Left kidney (tissue), 2 donors: ENCODE data around the gene PPP6R1. TPM values are rescaled to one million over a fixed set of nuclear protein-coding genes. Genes with fewer than 3 reads are reported as not detected.

Source experiments
- DNase-seq: peaks from one replicate; pipeline ENCODE4 v3.0.0-alpha.2; 2013
- polyA plus RNA-seq: library from polyadenylated mRNA; unstranded; fragments of 120-200 nt; gene quantifications from one replicate; pipeline ENCODE4 v1.2.1, GENCODE V29; 2013; ENCODE audit not compliant: insufficient read length

PPP6R1 gene
- polyA plus RNA-seq, 1 donor, result 46.0 TPM

DNA sequence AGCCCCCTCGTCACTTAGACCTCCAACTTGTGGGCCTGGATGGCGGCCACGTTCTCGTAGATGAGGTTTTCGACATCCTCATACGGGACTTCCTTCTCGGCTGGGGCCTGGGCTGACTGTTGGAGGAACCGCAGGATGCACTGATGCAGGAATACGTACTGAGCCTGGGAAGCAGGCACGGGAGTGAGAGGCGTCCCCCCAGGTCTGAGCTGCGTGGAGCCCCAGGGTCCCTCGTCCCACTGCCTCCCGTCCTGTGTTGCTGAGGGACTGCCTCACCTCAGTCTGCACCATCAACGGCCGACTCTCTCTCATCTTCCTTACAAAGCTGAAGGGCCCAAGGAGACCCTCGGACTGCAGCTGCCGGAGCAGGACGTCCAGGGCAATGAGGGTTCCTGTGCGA is 77.1 kb downstream of the PPP6R1 start:
- DNase-seq, result no peak

Other genes with a start within 250 kb of the PPP6R1 start
- gene GP6, start 220.8 kb downstream of the PPP6R1 start, polyA plus RNA-seq, result 0.35 TPM
- 22.0 TPM for gene RDH13, start 195.9 kb downstream of the PPP6R1 start, polyA plus RNA-seq
- gene EPS8L1, start 183.1 kb downstream of the PPP6R1 start, polyA plus RNA-seq, result 56.7 TPM
- gene PPP1R12C, start 141.4 kb downstream of the PPP6R1 start, polyA plus RNA-seq, result 68.6 TPM
- gene TNNT1, start 109.8 kb downstream of the PPP6R1 start, polyA plus RNA-seq, result 3.8 TPM
- 3.3 TPM for gene TNNI3, start 101.3 kb downstream of the PPP6R1 start, polyA plus RNA-seq
- 7.5 TPM for gene DNAAF3, start 92.4 kb downstream of the PPP6R1 start, polyA plus RNA-seq
- gene SYT5, start 78.7 kb downstream of the PPP6R1 start, polyA plus RNA-seq, result 0.30 TPM
- gene PTPRH, start 49.5 kb downstream of the PPP6R1 start, polyA plus RNA-seq, result 0.07 TPM
- 2.8 TPM for gene TMEM86B, start 30.3 kb downstream of the PPP6R1 start, polyA plus RNA-seq
- gene HSPBP1, start 21.1 kb upstream of the PPP6R1 start, polyA plus RNA-seq, result 24.0 TPM
- gene BRSK1, start 25.0 kb upstream of the PPP6R1 start, polyA plus RNA-seq, result 14.7 TPM
- 1.5 TPM for gene TMEM150B, start 66.3 kb upstream of the PPP6R1 start, polyA plus RNA-seq
- gene KMT5C, start 80.9 kb upstream of the PPP6R1 start, polyA plus RNA-seq, result 24.4 TPM
- gene COX6B2, start 95.7 kb upstream of the PPP6R1 start, polyA plus RNA-seq, result 0.78 TPM
- gene GARIN5B, start 104.2 kb upstream of the PPP6R1 start, polyA plus RNA-seq, result 0.17 TPM
- gene IL11, start 111.4 kb upstream of the PPP6R1 start, polyA plus RNA-seq, result 1.4 TPM
- 0.48 TPM for gene TMEM190, start 117.8 kb upstream of the PPP6R1 start, polyA plus RNA-seq
- 0.32 TPM for gene TMEM238, start 125.3 kb upstream of the PPP6R1 start, polyA plus RNA-seq
- gene RPL28, start 126.9 kb upstream of the PPP6R1 start, polyA plus RNA-seq, result 746 TPM
- 43.7 TPM for gene UBE2S, start 148.8 kb upstream of the PPP6R1 start, polyA plus RNA-seq
- gene SHISA7, start 184.3 kb upstream of the PPP6R1 start, polyA plus RNA-seq, result 0.20 TPM
- 30.1 TPM for gene ISOC2, start 202.6 kb upstream of the PPP6R1 start, polyA plus RNA-seq
- gene C19orf85, start 205.7 kb upstream of the PPP6R1 start, polyA plus RNA-seq, result not detected
- 2.4 TPM for gene ZNF628, start 217.6 kb upstream of the PPP6R1 start, polyA plus RNA-seq
- gene NAT14, start 226.2 kb upstream of the PPP6R1 start, polyA plus RNA-seq, result 36.8 TPM
- gene SSC5D, start 229.4 kb upstream of the PPP6R1 start, polyA plus RNA-seq, result 1.1 TPM